ENCODE measurements around the gene NUP50.

Gene NUP50

DNA sequence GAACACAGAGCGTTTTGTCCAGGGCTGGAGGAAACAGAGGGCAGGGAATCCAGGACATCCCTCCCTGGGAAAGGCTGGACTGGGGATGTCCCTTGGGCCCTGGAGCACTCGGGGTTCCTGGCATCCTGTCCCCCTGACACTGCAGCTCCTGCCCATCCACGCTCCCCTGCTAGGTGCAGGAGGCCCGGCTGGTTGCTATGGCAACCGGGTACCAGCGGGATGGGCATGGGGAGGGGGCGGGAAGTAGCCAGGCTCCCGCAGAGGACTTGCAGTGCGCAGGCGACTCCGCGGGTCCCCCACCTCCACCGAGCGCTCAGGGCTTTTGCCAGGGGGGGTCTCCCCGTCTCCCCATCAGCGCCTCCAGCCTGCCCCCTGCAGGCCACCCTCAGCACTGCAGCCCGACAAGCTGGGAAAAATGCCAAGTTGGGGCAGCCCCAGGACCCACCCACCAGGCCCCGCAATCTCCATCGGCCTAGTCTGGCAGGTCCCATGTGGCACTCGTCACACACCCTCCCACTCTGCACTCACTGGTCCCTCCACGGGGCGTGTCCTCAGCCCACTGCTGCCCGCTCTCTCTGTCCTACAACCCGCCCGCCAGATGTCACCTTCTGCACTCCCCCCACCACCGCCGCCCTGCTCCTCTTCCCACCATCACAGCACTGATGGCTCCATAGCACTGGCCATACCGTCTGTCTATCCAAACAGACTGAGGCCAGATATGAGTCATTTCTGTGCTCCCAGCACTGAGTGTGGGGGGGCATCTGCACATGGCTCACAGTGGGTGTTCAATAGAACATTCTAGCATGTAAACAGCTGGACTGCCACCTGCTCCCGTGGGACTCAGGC lies 45.5 kb downstream of the NUP50 start:
- H3K27ac ChIP-seq, result no peak overlapping the region
- no peaks in the 10 kb centered on the region for H3K27me3 ChIP-seq (ENCODE audit: control insufficient read depth, insufficient read depth, low read length)
- no peak overlapping the region for H3K9ac ChIP-seq
- H3K9me3 ChIP-seq (ENCODE audit: control insufficient read depth, low read length), result no peaks in the 10 kb centered on the region
- no peak overlapping the region for H3K4me3 ChIP-seq (ENCODE audit: low read depth, low read length)
- H3K79me2 ChIP-seq, result no peaks in the 10 kb centered on the region
- TF ChIP-seq, protein P1, sequence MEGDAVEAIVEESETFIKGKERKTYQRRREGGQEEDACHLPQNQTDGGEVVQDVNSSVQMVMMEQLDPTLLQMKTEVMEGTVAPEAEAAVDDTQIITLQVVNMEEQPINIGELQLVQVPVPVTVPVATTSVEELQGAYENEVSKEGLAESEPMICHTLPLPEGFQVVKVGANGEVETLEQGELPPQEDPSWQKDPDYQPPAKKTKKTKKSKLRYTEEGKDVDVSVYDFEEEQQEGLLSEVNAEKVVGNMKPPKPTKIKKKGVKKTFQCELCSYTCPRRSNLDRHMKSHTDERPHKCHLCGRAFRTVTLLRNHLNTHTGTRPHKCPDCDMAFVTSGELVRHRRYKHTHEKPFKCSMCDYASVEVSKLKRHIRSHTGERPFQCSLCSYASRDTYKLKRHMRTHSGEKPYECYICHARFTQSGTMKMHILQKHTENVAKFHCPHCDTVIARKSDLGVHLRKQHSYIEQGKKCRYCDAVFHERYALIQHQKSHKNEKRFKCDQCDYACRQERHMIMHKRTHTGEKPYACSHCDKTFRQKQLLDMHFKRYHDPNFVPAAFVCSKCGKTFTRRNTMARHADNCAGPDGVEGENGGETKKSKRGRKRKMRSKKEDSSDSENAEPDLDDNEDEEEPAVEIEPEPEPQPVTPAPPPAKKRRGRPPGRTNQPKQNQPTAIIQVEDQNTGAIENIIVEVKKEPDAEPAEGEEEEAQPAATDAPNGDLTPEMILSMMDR (IDR thresholded peaks at IDR 0.05), result peak; percentile 15
- H2AFZ ChIP-seq, result no peak overlapping the region
- no peaks in the 10 kb centered on the region for H3K4me1 ChIP-seq
- H3K4me2 ChIP-seq (ENCODE audit: low read length), result no peak overlapping the region
- no peaks in the 10 kb centered on the region for H3K36me3 ChIP-seq (ENCODE audit: control insufficient read depth, insufficient read depth, low read length)

DNA sequence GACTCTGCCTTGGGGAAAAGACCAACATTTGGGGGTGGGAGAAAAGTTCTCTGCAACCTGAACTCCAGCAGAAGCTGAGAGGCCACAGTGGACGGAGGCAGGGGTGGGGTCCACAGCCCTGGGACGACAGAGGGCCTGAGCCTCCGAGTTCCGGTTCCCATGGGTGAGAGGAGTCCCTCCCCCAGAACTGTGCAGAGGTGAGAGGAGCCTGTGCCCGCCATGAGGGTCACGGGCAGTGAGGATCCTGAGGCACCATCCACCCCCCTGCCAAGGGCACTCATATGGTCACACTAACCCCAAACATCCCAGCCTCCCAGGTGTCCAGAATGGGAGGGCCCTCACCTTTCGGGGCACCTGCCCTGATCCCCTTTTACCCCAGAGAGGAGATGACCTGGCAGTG lies 46.4 kb downstream of the NUP50 start:
- TF ChIP-seq, protein P1 (IDR thresholded peaks at IDR 0.05), result no peak
- H3K9me3 ChIP-seq (ENCODE audit: control insufficient read depth, low read length), result no peaks in the 10 kb centered on the region
- no peaks in the 10 kb centered on the region for H3K27me3 ChIP-seq (ENCODE audit: control insufficient read depth, insufficient read depth, low read length)
- H2AFZ ChIP-seq, result no peak overlapping the region
- H3K36me3 ChIP-seq (ENCODE audit: control insufficient read depth, insufficient read depth, low read length), result no peaks in the 10 kb centered on the region
- no peaks in the 10 kb centered on the region for H3K4me1 ChIP-seq
- no peak overlapping the region for H3K4me2 ChIP-seq (ENCODE audit: low read length)
- no peak overlapping the region for H3K27ac ChIP-seq
- no peaks in the 10 kb centered on the region for H3K79me2 ChIP-seq
- H3K4me3 ChIP-seq (ENCODE audit: low read depth, low read length), result no peak overlapping the region
- no peak overlapping the region for H3K9ac ChIP-seq

DNA sequence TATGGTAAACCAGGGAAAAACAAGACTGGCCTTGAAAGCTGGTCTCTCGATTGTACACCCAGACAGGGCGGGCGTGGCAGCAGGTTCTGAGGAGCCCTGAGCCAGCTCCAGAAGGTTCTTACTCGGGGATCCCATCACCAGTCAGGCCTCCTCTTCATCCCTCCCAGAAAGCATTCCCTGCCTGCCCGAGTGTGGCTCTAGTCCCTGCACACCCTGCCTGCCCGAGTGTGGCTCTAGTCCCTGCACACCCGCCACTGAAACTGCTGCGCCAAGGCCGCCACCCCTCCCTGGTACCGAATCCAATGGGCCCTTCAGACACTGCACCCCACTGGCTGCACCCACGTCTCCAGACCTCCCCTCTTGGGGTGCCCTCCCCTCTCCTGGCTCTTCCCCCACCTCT lies 46.9 kb downstream of the NUP50 start:
- H3K79me2 ChIP-seq, result no peaks in the 10 kb centered on the region
- H3K4me1 ChIP-seq, result no peaks in the 10 kb centered on the region
- H3K4me2 ChIP-seq (ENCODE audit: low read length), result no peak overlapping the region
- no peak overlapping the region for H2AFZ ChIP-seq
- no peaks in the 10 kb centered on the region for H3K9me3 ChIP-seq (ENCODE audit: control insufficient read depth, low read length)
- H3K4me3 ChIP-seq (ENCODE audit: low read depth, low read length), result no peak overlapping the region
- no peaks in the 10 kb centered on the region for H3K27me3 ChIP-seq (ENCODE audit: control insufficient read depth, insufficient read depth, low read length)
- no peak overlapping the region for H3K27ac ChIP-seq
- no peaks in the 10 kb centered on the region for H3K36me3 ChIP-seq (ENCODE audit: control insufficient read depth, insufficient read depth, low read length)
- no peak overlapping the region for H3K9ac ChIP-seq
- TF ChIP-seq, protein P1 (IDR thresholded peaks at IDR 0.05), result no peak

DNA sequence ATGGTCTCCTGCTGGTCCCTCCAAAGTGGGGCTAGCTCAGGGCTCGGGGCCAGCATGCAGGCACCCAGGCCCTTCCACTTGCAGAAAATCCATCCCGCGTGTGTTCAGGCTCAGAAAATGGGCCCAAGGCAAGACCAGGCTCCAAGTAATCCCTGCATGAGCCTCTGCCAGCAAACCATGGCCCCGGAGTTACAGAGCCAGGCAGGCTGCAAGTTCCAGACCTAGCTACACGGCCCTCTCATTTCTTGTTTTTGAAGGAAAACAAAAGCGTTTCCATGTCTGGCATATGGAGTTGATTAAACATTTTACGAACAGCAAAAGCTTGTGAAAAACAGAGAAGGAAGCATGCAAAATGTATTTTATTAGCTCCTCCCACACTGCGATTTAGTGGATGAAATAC lies 47.3 kb downstream of the NUP50 start:
- no peak overlapping the region for H3K4me2 ChIP-seq (ENCODE audit: low read length)
- no peak overlapping the region for H3K4me3 ChIP-seq (ENCODE audit: low read depth, low read length)
- H2AFZ ChIP-seq, result no peak overlapping the region
- no peaks in the 10 kb centered on the region for H3K79me2 ChIP-seq
- H3K9ac ChIP-seq, result no peak overlapping the region
- H3K4me1 ChIP-seq, result no peaks in the 10 kb centered on the region
- H3K27me3 ChIP-seq (ENCODE audit: control insufficient read depth, insufficient read depth, low read length), result no peaks in the 10 kb centered on the region
- TF ChIP-seq, protein P1 (IDR thresholded peaks at IDR 0.05), result no peak
- H3K9me3 ChIP-seq (ENCODE audit: control insufficient read depth, low read length), result no peaks in the 10 kb centered on the region
- H3K36me3 ChIP-seq (ENCODE audit: control insufficient read depth, insufficient read depth, low read length), result no peaks in the 10 kb centered on the region
- no peak overlapping the region for H3K27ac ChIP-seq

DNA sequence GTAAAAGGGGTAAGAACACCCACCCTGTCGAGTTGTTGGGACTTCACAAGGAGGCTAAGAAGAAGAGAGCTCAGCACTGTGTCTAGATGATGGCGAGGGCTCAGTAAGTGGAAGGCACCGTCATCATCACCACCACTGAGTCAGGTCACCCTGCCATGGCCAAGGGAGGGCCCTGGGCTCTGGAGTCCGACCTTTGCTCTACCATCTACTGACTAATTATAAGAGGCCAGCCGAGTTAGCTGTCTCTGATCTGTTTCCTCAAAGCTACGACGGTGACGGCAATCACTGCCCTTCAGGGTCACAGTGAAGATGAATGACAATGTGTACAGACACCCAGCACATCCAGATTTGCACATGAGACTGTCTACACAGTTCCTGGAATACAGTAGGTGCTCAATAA lies 47.7 kb downstream of the NUP50 start:
- Histone ChIP-seq H3K36me3 (ENCODE audit: control insufficient read depth, insufficient read depth, low read length) (no peaks in the 10 kb centered on the region), H3K4me2 (ENCODE audit: low read length) (no peak overlapping the region), H3K9me3 (ENCODE audit: control insufficient read depth, low read length) (no peaks in the 10 kb centered on the region), H3K27me3 (ENCODE audit: control insufficient read depth, insufficient read depth, low read length) (no peaks in the 10 kb centered on the region), H3K79me2 (no peaks in the 10 kb centered on the region), H2AFZ (no peak overlapping the region), H3K27ac (no peak overlapping the region), H3K4me3 (ENCODE audit: low read depth, low read length) (no peak overlapping the region), H3K4me1 (no peaks in the 10 kb centered on the region), H3K9ac (no peak overlapping the region)
- TF ChIP-seq, protein P1 (IDR thresholded peaks at IDR 0.05), result no peak

All from parathyroid adenoma (tissue), 2 donors.